GM12892 (cell line): ENCODE results near the gene TPD52L3.
A peak's percentile ranks its signal among the peaks of the same experiment; 100 is the strongest.

Experiments used
- DNase-seq: peaks from one replicate; pipeline ENCODE4 v3.0.0; 2011; ENCODE audit not compliant: insufficient read length
- FAIRE-seq: peaks from 2 replicates; lab custom pipeline; 2011; peaks lifted over from hg19 to GRCh38; lab: Jason Lieb, UNC
- POLR2A ChIP-seq: IDR thresholded peaks from 2 replicates; pipeline ENCODE4 v1.6.1; 2011; ENCODE audit warnings: low read depth, low read length, control low read depth
- POLR2AphosphoS5 ChIP-seq: IDR thresholded peaks from 2 replicates; pipeline ENCODE4 v1.6.1; 2011; ENCODE audit warnings: low read depth, low read length, control low read depth
- TAF1 ChIP-seq: IDR thresholded peaks from 2 replicates; pipeline ENCODE4 v1.6.1; 2011; ENCODE audit warnings: low read depth, mild to moderate bottlenecking, control low read depth, low read length, borderline replicate concordance

Gene TPD52L3

DNA sequence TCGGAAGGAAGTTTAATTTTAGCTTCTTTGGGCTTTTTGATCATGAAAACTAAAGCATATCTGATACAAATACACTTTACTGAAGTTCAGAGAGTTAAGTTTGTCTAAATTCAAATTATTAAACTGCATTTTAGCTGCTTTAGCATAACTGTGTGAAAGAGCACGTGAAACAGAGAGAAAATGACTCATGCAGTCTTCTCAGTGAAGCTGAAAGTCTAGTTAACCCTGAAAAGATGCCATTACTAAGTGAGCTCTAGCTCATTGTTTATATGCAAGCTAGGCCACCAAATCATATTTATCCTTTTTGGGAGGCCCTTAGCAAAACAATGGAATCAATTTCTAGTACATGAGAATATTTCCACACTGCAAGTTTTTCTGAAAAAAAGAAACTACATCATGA is 27.6 kb downstream of the TPD52L3 start:
- no peak for DNase-seq
- FAIRE-seq: peak; percentile 46
- TF ChIP-seq POLR2A: no peak
- no peak for TF ChIP-seq TAF1
- TF ChIP-seq POLR2AphosphoS5: no peak

DNA sequence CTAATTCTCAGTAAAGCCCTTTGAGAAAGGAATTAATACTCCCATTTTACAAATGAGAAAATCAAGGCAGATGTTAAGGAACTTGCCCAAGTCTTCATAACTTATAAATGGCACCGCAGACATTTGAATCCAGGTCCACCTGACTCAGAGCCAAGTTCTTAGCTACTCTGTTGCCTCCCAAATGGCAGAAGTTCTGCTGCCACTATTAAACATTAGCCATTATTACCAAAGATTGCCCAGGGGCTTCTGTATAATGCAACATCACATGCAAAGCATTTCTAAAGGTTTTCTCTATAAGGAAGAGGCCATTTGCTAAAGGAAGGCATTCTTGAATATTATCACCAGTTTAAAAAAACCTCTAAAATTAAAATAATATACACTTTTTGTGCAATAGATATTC is 28.3 kb downstream of the TPD52L3 start:
- TF ChIP-seq POLR2A (no peak), POLR2AphosphoS5 (no peak), TAF1 (no peak)
- no peak for FAIRE-seq
- no peak for DNase-seq

DNA sequence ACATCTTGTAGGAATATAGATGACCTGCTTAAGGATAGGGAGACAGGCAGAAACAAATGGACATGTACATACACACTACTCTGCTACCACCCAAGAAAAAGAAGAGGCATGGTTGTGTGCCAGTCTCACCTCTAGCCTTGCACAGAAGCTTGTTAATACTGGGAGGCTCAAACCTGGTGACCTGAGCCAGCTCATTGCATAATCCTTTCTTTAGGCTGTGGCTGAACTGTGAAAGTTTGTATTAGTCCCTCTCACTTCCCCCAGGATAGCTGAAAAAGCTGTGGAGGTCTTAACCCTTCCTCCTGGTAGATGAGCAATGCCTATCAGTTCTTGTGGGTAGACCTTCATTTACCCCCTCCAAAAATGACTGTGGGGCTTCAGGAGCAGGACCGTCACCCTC is 28.7 kb downstream of the TPD52L3 start:
- DNase-seq: no peak
- FAIRE-seq: no peak
- TF ChIP-seq POLR2A (no peak), POLR2AphosphoS5 (no peak), TAF1 (no peak)

DNA sequence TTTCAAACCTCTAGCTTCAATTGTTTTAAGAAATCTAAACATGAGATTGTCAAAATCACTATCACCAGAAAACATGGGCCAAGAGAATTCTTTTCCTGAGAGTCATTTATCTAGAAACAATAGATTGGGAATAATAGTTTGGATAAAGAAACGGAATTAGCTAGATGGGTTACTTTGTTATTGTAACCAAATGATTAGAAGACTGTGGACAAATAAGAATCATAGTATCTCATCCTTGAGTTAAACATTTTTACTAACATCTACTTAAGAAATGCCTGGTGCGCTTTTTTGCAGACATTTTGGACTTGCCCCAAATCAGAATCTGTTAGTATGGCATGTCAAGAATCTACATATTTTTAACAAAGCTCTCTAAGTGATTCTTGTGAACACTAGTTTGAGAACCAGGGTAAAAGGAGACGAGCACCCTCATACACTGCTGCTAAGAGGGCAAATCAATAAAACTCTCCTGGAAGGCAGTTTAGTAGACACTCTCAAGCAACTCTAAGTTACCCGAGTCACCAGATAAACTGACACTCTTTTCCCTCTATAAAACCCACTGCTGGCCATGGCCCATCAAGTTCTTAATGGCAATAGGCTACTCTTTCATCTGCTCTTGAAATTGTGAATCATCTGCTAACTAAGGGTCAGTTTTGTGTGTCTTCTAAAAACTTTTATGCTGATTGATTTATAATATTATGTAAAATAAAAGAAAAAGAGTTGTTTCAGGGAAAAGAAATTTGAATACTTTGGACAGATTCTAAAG is 39.1 kb downstream of the TPD52L3 start:
- FAIRE-seq: no peak
- TF ChIP-seq POLR2A (no peak), TAF1 (no peak), POLR2AphosphoS5 (no peak)

DNA sequence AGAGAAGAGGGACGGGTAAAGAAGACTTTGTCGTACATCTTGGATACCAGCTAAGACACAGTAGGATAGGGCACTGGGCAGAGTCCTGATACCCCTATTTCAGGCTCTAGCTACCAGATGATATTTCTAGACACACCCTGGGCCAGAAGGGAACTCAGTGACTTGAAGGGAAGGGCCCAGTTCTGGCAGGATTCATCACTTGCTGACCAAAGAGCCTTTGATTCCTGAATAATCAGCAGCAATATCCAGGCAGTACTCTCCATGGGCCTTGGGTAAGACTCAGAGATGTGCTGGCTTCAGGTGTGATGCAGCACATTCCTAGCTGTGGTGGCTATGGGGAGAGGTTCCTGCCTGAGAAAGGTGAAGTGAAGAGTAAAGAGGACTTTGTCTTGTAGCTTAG is 40.7 kb downstream of the TPD52L3 start:
- FAIRE-seq (no peak), DNase-seq (no peak)
- TF ChIP-seq POLR2A (no peak), POLR2AphosphoS5 (no peak), TAF1 (no peak)

More for the DNA sequence above, 39.1 kb downstream of the TPD52L3 start:
- DNase-seq: no peak
